CD8-positive, alpha-beta memory T cell (primary cell): ENCODE results near the gene EYA3. TPM values are rescaled to one million over a fixed set of nuclear protein-coding genes. Genes with fewer than 3 reads are reported as not detected.

Experiments used
- CTCF ChIA-PET: fragments of 350-600 bp; sonication (Branson Sonifier 250); formaldehyde crosslinking; loops from one replicate; lab custom pipeline; 2021; ENCODE audit warnings: antibody characterized with exemption; lab: Charles Lee
- POLR2A ChIA-PET: fragments of 350-600 bp; sonication (Branson Sonifier 250); formaldehyde crosslinking; loops from one replicate; lab custom pipeline; 2021; ENCODE audit warnings: antibody characterized with exemption; lab: Charles Lee
- DNase-seq, 5 donors: peaks; one replicate each; pipeline versions ENCODE4 v3.0.0 to v3.0.0-alpha.2; 2020 to 2022; ENCODE audit warnings: mixed read lengths in 1 of 5
- H3K27ac ChIP-seq: one replicate; pipeline ENCODE4 v1.7.0; 2013; ENCODE audit warnings: low read depth, mild to moderate bottlenecking, low read length, moderate library complexity
- H3K27me3 ChIP-seq: 2 replicates; pipeline ENCODE4 v1.7.0; 2013; ENCODE audit warnings: low read length, mild to moderate bottlenecking; ENCODE audit not compliant: insufficient read depth, poor library complexity, severe bottlenecking
- H3K36me3 ChIP-seq: 2 replicates; pipeline ENCODE4 v1.7.0; 2013; ENCODE audit warnings: mild to moderate bottlenecking, low read length, moderate library complexity; ENCODE audit not compliant: insufficient read depth
- H3K4me1 ChIP-seq: 2 replicates; pipeline ENCODE4 v1.7.0; 2013; ENCODE audit warnings: mild to moderate bottlenecking, low read length, moderate library complexity; ENCODE audit not compliant: insufficient read depth
- H3K4me3 ChIP-seq: 2 replicates; pipeline ENCODE4 v1.7.0; 2013; ENCODE audit warnings: mild to moderate bottlenecking, low read length
- H3K9me3 ChIP-seq: 2 replicates; pipeline ENCODE4 v1.7.0; 2013; ENCODE audit warnings: mild to moderate bottlenecking, low read length
- H3K27ac Mint-ChIP-seq, 8 donors: one replicate each; pipeline ENCODE4 v1.8.0; 2020 to 2021; ENCODE audit warnings: mixed read lengths in 8 of 8, mild to moderate bottlenecking in 6 of 8, inconsistent platforms in 3 of 8, moderate library complexity in 3 of 8
- H3K27me3 Mint-ChIP-seq, 2 donors: one replicate each; pipeline ENCODE4 v1.8.0; 2020 to 2021; ENCODE audit warnings: mixed read lengths in 2 of 2, mild to moderate bottlenecking in 1 of 2, moderate library complexity in 1 of 2
- H3K36me3 Mint-ChIP-seq, 3 donors: one replicate each; pipeline ENCODE4 v1.8.0; 2020 to 2021; ENCODE audit warnings: mixed read lengths in 3 of 3, inconsistent platforms in 1 of 3, mild to moderate bottlenecking in 1 of 3
- H3K4me1 Mint-ChIP-seq, 3 donors: one replicate each; pipeline ENCODE4 v1.8.0; 2020 to 2021; ENCODE audit warnings: mixed read lengths in 3 of 3, inconsistent platforms in 1 of 3, mild to moderate bottlenecking in 1 of 3
- H3K4me3 Mint-ChIP-seq, 7 donors: one replicate each; pipeline ENCODE4 v1.8.0; 2020 to 2021; ENCODE audit warnings: mixed read lengths in 7 of 7, mild to moderate bottlenecking in 6 of 7, moderate library complexity in 4 of 7, inconsistent platforms in 2 of 7
- H3K9me3 Mint-ChIP-seq, 5 donors: one replicate each; pipeline ENCODE4 v1.8.0; 2020 to 2022; ENCODE audit warnings: mixed read lengths in 5 of 5, mild to moderate bottlenecking in 3 of 5, moderate library complexity in 2 of 5, inconsistent platforms in 1 of 5
- polyA plus RNA-seq: library from polyadenylated mRNA; unstranded; fragments of 300-500 nt; fragmentation: Illumina TruSeq; gene quantifications from one replicate; pipeline ENCODE4 v1.2.3, GENCODE V29; 2021
- total RNA-seq, 2 experiments: library from RNA; stranded (reverse); gene quantifications; one replicate each; pipeline ENCODE4 v1.2.3, GENCODE V29; 2021

Gene EYA3
- total and polyA plus RNA-seq, 3 experiments from 2014 or later = 6.0 to 34.6 (median 31.5) TPM

DNA sequence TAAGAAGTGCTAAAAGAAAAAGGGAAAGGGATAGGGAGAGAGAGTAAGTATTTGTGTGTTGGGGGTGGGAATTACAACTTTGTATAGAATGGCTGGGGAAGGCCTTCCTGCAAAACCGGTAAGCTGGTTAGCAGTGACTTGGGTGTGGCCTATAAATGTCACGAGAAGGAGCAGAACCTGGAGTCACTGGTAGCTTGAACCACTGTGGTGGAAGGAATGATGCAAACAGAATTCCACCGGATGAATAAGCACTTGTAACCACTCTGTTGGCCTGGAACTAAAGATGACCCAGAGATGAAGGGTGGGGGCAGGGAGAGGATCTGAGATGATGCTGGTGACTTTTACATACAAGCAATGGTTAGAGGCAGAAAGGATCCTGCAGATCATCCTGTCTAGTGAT lies 119.7 kb downstream of the EYA3 start:
- Histone ChIP-seq H3K36me3 (peaks cover 5% of the 10 kb centered on the region), H3K4me1 (peaks cover 5% of the 10 kb centered on the region), H3K9me3 (no peaks in the 10 kb centered on the region), H3K27ac (no peak overlapping the region), H3K27me3 (no peaks in the 10 kb centered on the region), H3K4me3 (no peak overlapping the region)
- ChIA-PET CTCF (no interaction called here), POLR2A (interaction anchor here (1.6 kb wide), 1 partner anchor 9 kb away, joined by 4 read pairs; the partner anchor contains the start of gene XKR8)
- peak overlapping the region in 5 of 8 donors; percentile 32 to 83 (median 66) for H3K27ac Mint-ChIP-seq
- no peaks in the 10 kb centered on the region for H3K27me3 Mint-ChIP-seq
- DNase-seq = no peak
- no peak overlapping the region for H3K4me3 Mint-ChIP-seq
- peaks cover 0 to 81% (median 13%) of the 10 kb centered on the region in 3 donors for H3K36me3 Mint-ChIP-seq
- H3K4me1 Mint-ChIP-seq = peaks cover 9 to 31% (median 20%) of the 10 kb centered on the region in 3 donors
- no peaks in the 10 kb centered on the region for H3K9me3 Mint-ChIP-seq

DNA sequence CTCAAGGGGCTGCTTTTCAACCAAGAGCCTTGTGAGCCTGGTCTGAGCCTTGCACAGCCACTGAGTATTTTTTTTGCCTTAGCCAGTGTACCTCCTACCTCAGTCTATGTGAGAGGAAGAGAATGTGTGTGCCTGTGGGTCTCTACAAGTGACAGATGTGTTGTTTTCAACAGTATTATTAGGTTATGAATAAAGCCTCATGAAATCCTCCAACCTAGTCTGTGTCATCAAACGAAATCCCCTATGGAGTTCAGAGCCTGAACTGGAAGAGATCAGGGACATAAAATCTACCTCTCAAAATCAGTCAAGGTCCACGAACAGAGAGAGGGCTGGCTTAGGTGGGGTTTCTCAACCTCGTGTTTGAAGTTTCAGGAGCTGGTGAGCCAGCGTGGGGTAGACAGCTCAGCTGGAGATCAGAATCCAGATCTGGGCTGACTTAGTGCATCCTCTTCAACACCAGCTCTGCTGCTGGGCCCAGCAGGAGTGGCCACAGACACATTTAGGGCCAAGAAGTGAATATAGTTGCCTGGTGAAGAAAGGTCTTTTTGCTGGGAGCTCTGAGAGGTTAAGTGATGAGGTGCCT lies 120.4 kb downstream of the EYA3 start:
- Mint-ChIP-seq H3K27me3 (no peaks in the 10 kb centered on the region), H3K27ac (peak overlapping the region in 7 of 8 donors; percentile 32 to 83 (median 52)), H3K9me3 (no peaks in the 10 kb centered on the region), H3K4me1 (peaks cover 10 to 24% (median 20%) of the 10 kb centered on the region in 3 donors), H3K36me3 (peaks cover 0 to 80% (median 13%) of the 10 kb centered on the region in 3 donors), H3K4me3 (peak overlapping the region in 1 of 7 donors; percentile 65)
- CTCF ChIA-PET = no interaction called here
- no peak overlapping the region for H3K4me3 ChIP-seq
- no peak for DNase-seq
- H3K9me3 ChIP-seq = no peaks in the 10 kb centered on the region
- H3K27ac ChIP-seq = no peak overlapping the region
- POLR2A ChIA-PET = no interaction called here
- H3K27me3 ChIP-seq = no peaks in the 10 kb centered on the region
- H3K4me1 ChIP-seq = peaks cover 5% of the 10 kb centered on the region
- peaks cover 5% of the 10 kb centered on the region for H3K36me3 ChIP-seq

DNA sequence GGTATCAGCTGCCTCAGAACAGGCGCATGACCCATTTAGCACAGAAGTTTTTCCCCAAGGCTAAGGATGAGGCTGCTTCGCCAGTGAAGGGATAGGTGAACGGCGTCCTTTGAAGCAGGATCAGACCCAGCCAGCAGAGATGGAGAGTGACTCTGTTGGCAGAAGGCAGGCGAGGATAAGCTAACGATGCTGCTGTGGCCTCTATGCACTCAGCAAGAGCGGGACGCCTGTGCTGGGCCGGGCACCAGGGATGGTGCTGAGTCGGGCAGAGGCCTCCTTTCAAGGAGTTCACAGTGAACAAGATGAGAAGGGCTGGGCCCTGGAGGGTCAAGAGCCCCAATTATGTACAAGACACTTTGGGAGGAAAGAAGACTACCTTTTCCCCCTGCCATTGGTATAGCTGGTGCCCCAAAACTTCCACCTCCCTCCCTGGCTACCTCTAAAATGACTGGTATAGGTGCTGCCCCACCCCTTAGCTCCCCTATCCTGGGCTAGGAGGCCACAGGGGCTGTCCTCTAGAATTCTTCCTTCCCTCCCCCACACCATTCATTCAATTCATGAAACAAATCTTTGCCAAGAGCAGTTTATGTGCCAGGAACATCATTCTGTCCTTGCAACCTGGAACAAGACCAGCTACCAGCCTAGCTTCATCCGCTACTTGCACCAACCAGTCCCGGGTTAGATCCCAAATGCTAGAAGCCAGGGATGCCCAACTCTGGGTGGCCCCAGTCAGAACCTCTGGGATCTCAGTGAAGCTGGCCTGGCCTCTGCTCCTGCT lies 121.1 kb downstream of the EYA3 start:
- ChIA-PET CTCF (interaction anchor here (0.8 kb wide), 1 partner anchor 21 kb away, joined by 3 read pairs; no protein-coding TSS in a partner anchor), POLR2A (no interaction called here)
- peak overlapping the region in 6 of 8 donors; percentile 3 to 76 (median 39) for H3K27ac Mint-ChIP-seq
- H3K4me1 Mint-ChIP-seq = peaks cover 10 to 24% (median 22%) of the 10 kb centered on the region in 3 donors
- Histone ChIP-seq H3K9me3 (no peaks in the 10 kb centered on the region), H3K36me3 (peaks cover 5% of the 10 kb centered on the region), H3K27ac (no peak overlapping the region), H3K27me3 (no peaks in the 10 kb centered on the region), H3K4me1 (peaks cover 5% of the 10 kb centered on the region), H3K4me3 (no peak overlapping the region)
- no peaks in the 10 kb centered on the region for H3K9me3 Mint-ChIP-seq
- no peaks in the 10 kb centered on the region for H3K27me3 Mint-ChIP-seq
- H3K36me3 Mint-ChIP-seq = peaks cover 0 to 77% (median 13%) of the 10 kb centered on the region in 3 donors
- H3K4me3 Mint-ChIP-seq = peak overlapping the region in 1 of 7 donors; percentile 65
- no peak for DNase-seq

DNA sequence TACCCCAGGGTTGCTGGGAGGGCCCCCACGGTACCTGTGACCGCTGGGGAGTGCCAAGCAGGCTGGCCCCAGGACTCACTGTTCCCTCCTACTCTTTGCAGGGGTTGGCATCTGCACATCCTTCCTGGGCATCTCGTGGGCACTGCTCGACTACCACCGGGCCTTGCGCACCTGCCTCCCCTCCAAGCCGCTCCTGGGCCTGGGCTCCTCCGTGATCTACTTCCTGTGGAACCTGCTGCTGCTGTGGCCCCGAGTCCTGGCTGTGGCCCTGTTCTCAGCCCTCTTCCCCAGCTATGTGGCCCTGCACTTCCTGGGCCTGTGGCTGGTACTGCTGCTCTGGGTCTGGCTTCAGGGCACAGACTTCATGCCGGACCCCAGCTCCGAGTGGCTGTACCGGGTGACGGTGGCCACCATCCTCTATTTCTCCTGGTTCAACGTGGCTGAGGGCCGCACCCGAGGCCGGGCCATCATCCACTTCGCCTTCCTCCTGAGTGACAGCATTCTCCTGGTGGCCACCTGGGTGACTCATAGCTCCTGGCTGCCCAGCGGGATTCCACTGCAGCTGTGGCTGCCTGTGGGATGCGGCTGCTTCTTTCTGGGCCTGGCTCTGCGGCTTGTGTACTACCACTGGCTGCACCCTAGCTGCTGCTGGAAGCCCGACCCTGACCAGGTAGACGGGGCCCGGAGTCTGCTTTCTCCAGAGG lies 121.9 kb downstream of the EYA3 start:
- H3K9me3 ChIP-seq = no peaks in the 10 kb centered on the region
- Mint-ChIP-seq H3K27ac (peak overlapping the region in 3 of 8 donors; percentile 42 to 50 (median 48)), H3K4me1 (peaks cover 14 to 30% (median 29%) of the 10 kb centered on the region in 3 donors), H3K36me3 (peaks cover 0 to 70% (median 13%) of the 10 kb centered on the region in 3 donors), H3K9me3 (no peaks in the 10 kb centered on the region), H3K27me3 (no peaks in the 10 kb centered on the region), H3K4me3 (no peak overlapping the region)
- H3K27ac ChIP-seq = no peak overlapping the region
- no peak overlapping the region for H3K4me3 ChIP-seq
- no peak for DNase-seq
- POLR2A ChIA-PET = no interaction called here
- H3K36me3 ChIP-seq = peaks cover 5% of the 10 kb centered on the region
- CTCF ChIA-PET = interaction anchor here (0.8 kb wide), 1 partner anchor 22 kb away, joined by 3 read pairs; no protein-coding TSS in a partner anchor
- H3K4me1 ChIP-seq = peaks cover 6% of the 10 kb centered on the region
- H3K27me3 ChIP-seq = no peaks in the 10 kb centered on the region

DNA sequence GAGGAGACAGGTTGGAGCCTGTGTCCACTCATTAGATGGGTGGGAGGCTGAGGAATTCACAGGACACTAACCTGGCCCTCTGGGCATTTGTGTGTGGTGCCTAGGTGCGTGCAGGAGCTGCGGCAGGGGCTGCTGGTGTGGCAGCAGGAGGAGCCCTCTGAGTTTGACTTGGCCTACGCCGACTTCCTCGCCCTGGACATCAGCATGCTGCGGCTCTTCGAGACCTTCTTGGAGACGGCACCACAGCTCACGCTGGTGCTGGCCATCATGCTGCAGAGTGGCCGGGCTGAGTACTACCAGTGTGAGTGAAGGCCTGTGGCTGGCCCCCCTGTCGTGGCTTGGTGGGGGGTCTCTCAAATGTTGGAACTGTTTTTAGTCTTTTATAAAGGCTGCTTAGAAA lies 125.0 kb downstream of the EYA3 start:
- H3K4me1 ChIP-seq = peaks cover 20% of the 10 kb centered on the region
- H3K27me3 ChIP-seq = no peaks in the 10 kb centered on the region
- Mint-ChIP-seq H3K4me1 (peaks cover 22 to 33% (median 27%) of the 10 kb centered on the region in 3 donors), H3K4me3 (peak overlapping the region in 1 of 7 donors; percentile 65), H3K36me3 (peaks cover 0 to 56% (median 12%) of the 10 kb centered on the region in 3 donors), H3K27me3 (no peaks in the 10 kb centered on the region), H3K27ac (peak overlapping the region in 3 of 8 donors; percentile 36 to 83 (median 58)), H3K9me3 (no peaks in the 10 kb centered on the region)
- H3K27ac ChIP-seq = no peak overlapping the region
- no peak overlapping the region for H3K4me3 ChIP-seq
- H3K9me3 ChIP-seq = no peaks in the 10 kb centered on the region
- H3K36me3 ChIP-seq = peaks cover 5% of the 10 kb centered on the region
- ChIA-PET CTCF (interaction anchor here (1.2 to 1.3 kb wide), 2 partner anchors 8 to 106 kb away, joined by 3 to 4 read pairs; no protein-coding TSS in a partner anchor), POLR2A (no interaction called here)
- no peak for DNase-seq

DNA sequence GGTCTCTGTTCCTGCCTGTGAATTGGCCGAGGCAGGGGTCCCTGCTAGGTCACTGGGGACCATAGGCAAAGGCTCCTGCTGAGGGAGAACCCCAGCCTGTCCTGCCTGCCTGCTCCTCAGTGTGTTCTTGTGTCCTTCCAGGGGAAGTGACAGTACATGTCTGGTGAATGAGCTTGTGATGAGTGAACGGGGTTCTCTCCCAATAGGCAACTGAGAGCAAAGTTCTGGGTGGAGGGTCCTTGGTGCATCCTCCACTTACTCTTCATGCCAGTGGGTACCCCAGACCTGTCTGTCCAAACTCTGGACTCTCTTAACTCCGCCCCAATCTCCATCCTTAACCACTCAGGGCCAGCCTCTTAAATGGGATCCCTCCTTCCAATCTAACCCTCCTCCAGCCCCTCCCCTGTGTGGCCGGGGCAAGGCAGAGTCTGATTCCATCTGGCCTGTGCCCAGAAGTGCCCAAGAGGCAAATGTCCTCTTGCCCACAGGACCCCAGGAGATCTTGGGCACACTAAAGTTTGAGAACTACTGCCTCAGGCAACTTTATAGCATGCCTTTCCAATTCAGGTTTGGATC lies 126.7 kb downstream of the EYA3 start:
- H3K9me3 Mint-ChIP-seq = no peaks in the 10 kb centered on the region
- no peak for DNase-seq
- ChIA-PET POLR2A (interaction anchor here (1.0 kb wide), 1 partner anchor 10 kb away, joined by 3 read pairs; no protein-coding TSS in a partner anchor), CTCF (interaction anchor here (1.3 kb wide), 1 partner anchor 10 kb away, joined by 4 read pairs; no protein-coding TSS in a partner anchor)
- H3K4me3 Mint-ChIP-seq = peak overlapping the region; percentile 75 to 93 (median 86)
- no peaks in the 10 kb centered on the region for H3K27me3 ChIP-seq
- H3K27ac ChIP-seq = no peak overlapping the region
- peaks cover 20% of the 10 kb centered on the region for H3K4me1 ChIP-seq
- H3K36me3 ChIP-seq = peaks cover 5% of the 10 kb centered on the region
- H3K4me3 ChIP-seq = no peak overlapping the region
- peaks cover 0 to 40% (median 9%) of the 10 kb centered on the region in 3 donors for H3K36me3 Mint-ChIP-seq
- no peaks in the 10 kb centered on the region for H3K27me3 Mint-ChIP-seq
- no peaks in the 10 kb centered on the region for H3K9me3 ChIP-seq
- peak overlapping the region; percentile 75 to 95 (median 84) for H3K27ac Mint-ChIP-seq
- peaks cover 22 to 31% (median 24%) of the 10 kb centered on the region in 3 donors for H3K4me1 Mint-ChIP-seq
